GM12873 (cell line): ENCODE data around the gene KCND3.

Source experiments
- TF ChIP-seq, protein P1 (sequence below): IDR thresholded peaks from 2 replicates; pipeline ENCODE4 v1.5.1; 2012; ENCODE audit warnings: low read depth, mild to moderate bottlenecking, moderate library complexity, low read length, control low read depth; ENCODE audit not compliant: insufficient read depth; ENCODE audit errors: missing control alignments

The KCND3 gene

GRCh38 chr1:111882559-111882958 is 106.9 kb downstream of the KCND3 start:
- TF ChIP-seq, protein P1, sequence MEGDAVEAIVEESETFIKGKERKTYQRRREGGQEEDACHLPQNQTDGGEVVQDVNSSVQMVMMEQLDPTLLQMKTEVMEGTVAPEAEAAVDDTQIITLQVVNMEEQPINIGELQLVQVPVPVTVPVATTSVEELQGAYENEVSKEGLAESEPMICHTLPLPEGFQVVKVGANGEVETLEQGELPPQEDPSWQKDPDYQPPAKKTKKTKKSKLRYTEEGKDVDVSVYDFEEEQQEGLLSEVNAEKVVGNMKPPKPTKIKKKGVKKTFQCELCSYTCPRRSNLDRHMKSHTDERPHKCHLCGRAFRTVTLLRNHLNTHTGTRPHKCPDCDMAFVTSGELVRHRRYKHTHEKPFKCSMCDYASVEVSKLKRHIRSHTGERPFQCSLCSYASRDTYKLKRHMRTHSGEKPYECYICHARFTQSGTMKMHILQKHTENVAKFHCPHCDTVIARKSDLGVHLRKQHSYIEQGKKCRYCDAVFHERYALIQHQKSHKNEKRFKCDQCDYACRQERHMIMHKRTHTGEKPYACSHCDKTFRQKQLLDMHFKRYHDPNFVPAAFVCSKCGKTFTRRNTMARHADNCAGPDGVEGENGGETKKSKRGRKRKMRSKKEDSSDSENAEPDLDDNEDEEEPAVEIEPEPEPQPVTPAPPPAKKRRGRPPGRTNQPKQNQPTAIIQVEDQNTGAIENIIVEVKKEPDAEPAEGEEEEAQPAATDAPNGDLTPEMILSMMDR, result no peak

- TF ChIP-seq, protein P1, result no peak
Observed at GRCh38 chr1:111880881-111881837, 108.3 kb downstream of the KCND3 start.

GRCh38 chr1:111879081-111879480 is 110.4 kb downstream of the KCND3 start:
- TF ChIP-seq, protein P1, result no peak

DNA sequence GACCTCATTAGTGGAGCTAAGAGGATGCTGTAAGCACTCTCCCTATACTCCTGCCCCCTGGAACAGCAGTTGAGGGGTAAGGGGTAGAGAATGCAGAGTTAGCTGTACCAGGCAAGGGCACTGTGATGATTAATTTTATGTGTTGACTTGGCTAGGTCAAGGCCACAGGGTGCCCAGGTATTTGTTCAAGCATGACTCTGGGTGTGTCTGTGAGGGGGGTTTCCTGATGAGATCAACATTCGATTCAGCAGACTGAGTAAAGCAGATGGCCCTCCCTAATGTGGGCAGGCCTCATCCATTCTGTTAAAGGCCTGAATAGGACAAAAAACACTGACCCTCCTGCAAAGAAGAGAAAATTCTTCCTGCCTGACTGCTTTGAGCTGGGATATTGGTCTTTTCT is 110.8 kb downstream of the KCND3 start:
- TF ChIP-seq, protein P1, result no peak

GRCh38 chr1:111878091-111878490 is 111.4 kb downstream of the KCND3 start:
- TF ChIP-seq, protein P1, result no peak

DNA sequence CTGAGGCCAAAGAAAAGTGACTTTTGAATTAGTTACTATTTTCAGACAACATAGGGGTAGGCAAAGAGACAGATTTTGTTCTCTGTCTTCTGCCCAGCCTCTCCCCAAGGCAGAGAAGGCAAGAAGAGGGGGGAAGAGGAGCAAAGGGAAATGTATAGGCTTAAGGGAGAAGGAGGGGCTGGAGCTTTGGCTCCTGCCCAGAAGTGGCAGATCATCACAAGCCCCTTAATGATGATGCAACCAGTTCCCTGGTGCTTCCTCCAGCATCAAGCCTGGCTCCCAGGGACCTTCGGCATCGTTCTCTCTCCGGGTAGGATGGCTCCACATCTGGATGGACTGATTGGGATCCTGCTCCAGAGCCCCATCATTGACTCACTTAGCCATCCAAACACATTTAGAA is 112.8 kb downstream of the KCND3 start:
- TF ChIP-seq, protein P1, result no peak

DNA sequence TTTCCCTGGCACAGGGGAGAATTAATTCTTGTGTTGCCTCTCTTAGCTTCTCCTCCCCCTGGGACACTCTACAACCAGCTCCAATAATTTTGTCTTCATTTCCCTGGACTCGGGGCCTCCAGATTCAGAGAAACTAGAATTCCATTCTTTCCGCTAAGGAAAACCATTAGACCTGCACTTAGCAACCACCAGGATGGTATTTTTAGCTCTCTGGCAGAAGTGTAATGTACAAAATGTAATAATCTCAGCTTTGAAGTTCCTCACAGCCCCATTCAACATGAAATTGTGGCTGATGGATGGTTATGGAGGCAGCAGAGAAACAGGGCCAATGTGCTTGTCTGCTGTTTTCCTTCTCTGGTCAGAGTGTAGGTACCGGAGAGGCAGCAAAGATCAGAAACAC is 113.8 kb downstream of the KCND3 start:
- TF ChIP-seq, protein P1, result no peak
